NCI-H2227 (cell line): ENCODE measurements around the gene TMEM208.

Source experiments
- DNase-seq: peaks from one replicate; lab custom pipeline; 2025; ENCODE audit not compliant: unreplicated experiment; lab: John Stamatoyannopoulos, UW

The TMEM208 gene

GRCh38 chr16:67271446-67271845 lies 44.5 kb downstream of the TMEM208 start:
- DNase-seq = no peak

DNA sequence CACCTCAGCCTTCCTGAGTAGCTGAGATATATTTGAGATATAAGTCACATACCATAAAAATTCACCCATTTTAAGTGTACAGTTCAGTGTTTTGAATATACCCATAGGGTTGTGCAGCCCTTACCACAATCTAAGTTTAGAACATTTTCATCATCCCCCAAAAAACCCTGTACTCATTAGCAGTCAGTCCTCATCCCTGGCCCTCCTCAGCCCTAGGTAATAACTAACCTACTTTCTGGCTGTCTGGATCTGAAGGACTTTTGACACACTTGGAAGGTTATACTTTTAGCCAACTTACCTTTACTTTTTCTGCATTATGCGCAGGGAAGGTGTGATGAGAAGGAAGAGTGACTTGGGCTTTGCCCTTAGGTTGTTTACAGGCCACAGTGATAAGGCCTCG lies 48.4 kb downstream of the TMEM208 start:
- no peak for DNase-seq

DNA sequence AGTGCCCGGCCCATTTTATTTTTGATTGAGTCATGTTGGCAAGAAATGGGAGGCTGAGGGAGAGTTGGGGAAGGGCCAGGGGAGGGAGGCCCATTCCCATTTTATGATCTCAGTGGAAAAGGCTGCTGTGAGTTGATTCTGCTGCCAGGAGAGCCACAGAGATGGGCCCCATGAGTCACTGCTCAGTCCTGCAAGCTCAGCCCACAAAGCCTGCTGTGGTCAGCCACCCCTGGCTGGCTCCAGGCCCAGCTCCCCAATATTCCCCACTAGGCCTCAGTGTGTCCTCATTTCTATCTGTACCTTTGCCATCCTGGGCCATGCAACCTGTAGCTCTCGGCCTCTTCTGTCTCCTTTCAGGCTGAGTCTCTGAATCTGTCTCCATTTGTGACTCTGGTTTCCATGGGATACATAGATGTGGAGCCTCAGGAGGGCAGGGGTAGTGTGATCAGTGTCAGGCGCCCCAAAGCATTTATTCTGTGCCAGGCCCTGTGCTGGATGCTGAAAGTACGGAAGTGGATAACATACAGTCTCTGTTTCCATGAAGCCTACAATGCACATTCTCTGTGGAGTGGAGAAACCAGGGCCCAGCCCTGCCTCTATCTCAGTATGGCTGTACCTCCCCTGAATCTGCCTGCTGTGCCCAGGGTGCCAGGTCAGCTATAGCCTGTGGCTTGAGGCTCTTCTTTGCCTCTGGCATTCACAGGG lies 50.5 kb downstream of the TMEM208 start:
- no peak for DNase-seq

DNA sequence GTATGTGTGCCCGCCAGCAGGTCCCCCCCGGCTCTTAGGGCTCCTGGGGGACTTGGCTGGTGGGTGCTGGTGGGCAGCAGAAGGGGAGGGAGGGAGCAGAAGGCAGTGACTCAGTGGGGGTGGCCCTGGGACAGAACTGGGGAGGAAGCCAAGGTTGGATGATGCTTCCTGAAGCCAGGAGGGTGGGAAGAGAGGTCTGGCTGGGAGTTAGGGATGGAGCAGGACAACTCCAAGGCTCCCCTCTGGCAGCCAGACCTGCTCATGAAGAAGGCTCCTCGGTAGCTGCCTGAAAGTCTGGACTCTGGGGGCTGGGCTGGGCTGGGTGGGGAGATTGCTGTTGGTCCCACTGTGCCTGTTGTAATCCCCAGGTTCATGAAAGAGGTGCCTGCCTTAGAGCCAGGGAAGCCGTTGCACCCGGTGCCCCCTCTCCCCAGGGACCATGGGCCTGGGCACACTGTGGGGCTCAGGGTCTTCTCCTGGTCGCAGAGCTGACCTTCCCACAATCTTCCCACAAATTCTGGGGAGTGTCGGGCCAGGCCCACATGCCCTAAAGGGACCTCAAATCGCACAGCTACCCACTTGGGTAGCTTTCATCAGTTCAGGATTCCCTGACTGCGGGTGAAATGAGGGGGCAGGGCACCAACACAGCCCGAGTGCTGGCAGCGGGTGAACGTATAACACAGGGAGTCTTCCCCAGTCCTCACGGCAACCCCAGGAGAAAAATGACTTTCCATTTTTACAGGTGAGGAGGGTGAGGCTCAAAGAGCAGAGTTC lies 51.3 kb downstream of the TMEM208 start:
- no peak for DNase-seq
